ENCODE data around the gene SLC49A4.
A peak's percentile ranks its signal among the peaks of the same experiment; 100 is the strongest.

The SLC49A4 gene

GRCh38 chr3:122886251-122886650 lies 91.4 kb downstream of the SLC49A4 start:
- H3K36me3 ChIP-seq (ENCODE audit: control insufficient read depth in 2 of 2, insufficient read depth in 2 of 2, low read length in 2 of 2): no peaks in the 10 kb centered on the region
- H3K9me3 ChIP-seq (ENCODE audit: control insufficient read depth in 2 of 2, low read length in 2 of 2): no peaks in the 10 kb centered on the region
- no peak overlapping the region for H3K4me3 ChIP-seq (ENCODE audit: low read length in 2 of 2)
- no peaks in the 10 kb centered on the region for H3K27me3 ChIP-seq (ENCODE audit: control insufficient read depth in 1 of 2, insufficient read depth in 2 of 2, low read length in 2 of 2)
- peaks cover 18% of the 10 kb centered on the region for H3K4me1 ChIP-seq (ENCODE audit: control insufficient read depth, insufficient read depth, low read length)
- H3K27ac ChIP-seq (ENCODE audit: low read length): no peak overlapping the region
- no peak overlapping the region for H3K9ac ChIP-seq (ENCODE audit: low read length in 2 of 2)

DNA sequence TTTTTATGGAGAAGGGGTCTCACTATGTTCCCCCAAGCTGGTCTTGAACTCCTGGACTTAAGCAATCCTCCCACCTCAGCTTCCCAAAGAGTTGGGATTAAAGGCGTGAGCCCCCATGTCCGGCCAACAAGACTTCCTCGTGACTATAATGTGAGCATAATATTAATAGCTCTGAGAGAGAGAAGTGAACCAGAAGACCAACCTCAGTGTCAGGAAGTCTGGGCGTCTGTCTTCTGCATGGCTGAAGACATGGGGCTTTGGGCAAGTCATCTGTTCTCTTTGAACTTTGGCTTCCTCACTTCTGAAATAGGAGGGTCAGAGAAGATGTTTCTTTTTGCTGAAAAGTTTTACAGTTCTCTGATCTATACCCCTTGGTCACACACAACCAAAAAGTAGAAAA lies 92.1 kb downstream of the SLC49A4 start:
- no peaks in the 10 kb centered on the region for H3K9me3 ChIP-seq (ENCODE audit: control insufficient read depth in 2 of 2, low read length in 2 of 2)
- H3K4me3 ChIP-seq (ENCODE audit: low read length in 2 of 2): no peak overlapping the region
- H3K27ac ChIP-seq (ENCODE audit: low read length): no peak overlapping the region
- H3K4me1 ChIP-seq (ENCODE audit: control insufficient read depth, insufficient read depth, low read length): peaks cover 18% of the 10 kb centered on the region
- no peaks in the 10 kb centered on the region for H3K36me3 ChIP-seq (ENCODE audit: control insufficient read depth in 2 of 2, insufficient read depth in 2 of 2, low read length in 2 of 2)
- H3K9ac ChIP-seq (ENCODE audit: low read length in 2 of 2): no peak overlapping the region
- H3K27me3 ChIP-seq (ENCODE audit: control insufficient read depth in 1 of 2, insufficient read depth in 2 of 2, low read length in 2 of 2): no peaks in the 10 kb centered on the region

DNA sequence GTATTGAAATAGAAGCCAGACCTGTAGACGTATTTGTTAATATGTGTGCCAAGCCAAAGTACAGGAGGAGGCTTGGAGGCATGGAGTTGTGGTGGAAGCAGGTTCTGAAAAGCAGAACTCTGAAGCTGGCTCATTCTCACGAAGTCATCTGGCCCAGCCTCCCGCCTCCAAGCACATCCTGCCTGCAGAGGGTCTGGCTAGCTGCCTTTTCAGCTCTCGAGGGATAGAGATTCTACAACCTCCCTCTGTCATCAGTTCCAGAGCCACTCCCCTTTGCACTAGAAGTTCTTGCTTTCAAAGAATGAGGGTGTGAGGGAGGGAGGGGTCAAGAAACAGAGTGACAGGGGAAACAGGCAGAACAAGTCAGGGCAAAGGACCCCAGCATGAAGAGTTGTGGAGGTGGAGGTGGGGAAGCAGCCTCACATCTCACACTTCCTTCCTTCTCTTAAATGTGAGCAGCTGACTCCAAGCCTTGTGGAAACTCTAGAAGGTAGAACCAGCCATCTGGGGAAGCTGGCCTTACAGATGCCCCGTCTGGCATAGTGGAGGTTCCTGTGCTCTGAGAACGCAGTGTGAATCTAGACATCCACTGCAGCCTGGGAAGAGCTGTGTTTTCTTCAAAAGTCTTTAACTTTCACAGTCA lies 95.3 kb downstream of the SLC49A4 start:
- Histone ChIP-seq H3K36me3 (ENCODE audit: control insufficient read depth in 2 of 2, insufficient read depth in 2 of 2, low read length in 2 of 2) (no peaks in the 10 kb centered on the region), H3K27ac (ENCODE audit: low read length) (peak overlapping the region; percentile 62), H3K4me1 (ENCODE audit: control insufficient read depth, insufficient read depth, low read length) (peaks cover 25% of the 10 kb centered on the region), H3K9ac (ENCODE audit: low read length in 2 of 2) (no peak overlapping the region), H3K9me3 (ENCODE audit: control insufficient read depth in 2 of 2, low read length in 2 of 2) (no peaks in the 10 kb centered on the region), H3K27me3 (ENCODE audit: control insufficient read depth in 1 of 2, insufficient read depth in 2 of 2, low read length in 2 of 2) (no peaks in the 10 kb centered on the region), H3K4me3 (ENCODE audit: low read length in 2 of 2) (no peak overlapping the region)

DNA sequence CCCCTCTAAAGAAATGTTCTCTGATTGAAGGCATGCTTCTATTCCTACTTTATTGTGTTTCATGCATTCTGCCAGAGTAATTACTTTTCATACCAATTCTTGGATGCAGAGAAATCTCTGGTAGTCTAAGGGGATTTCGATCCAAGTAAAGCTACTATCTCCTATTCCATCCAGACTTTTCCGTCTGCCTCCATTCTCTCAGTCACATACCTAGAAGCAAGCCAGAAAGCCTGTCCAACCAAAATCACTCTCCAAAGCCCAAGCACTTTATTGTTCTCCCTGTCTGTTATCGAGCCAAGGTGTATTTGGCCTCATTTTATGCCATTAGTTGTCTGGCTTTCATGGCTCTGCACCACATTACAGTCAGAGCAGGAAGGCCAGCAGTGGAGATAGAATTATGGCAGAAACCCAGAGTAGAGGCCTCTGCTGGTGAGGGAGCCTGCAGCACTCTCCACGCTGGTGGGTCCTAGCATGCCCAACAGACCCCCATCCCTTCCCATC lies 95.9 kb downstream of the SLC49A4 start:
- no peak overlapping the region for H3K4me3 ChIP-seq (ENCODE audit: low read length in 2 of 2)
- peaks cover 25% of the 10 kb centered on the region for H3K4me1 ChIP-seq (ENCODE audit: control insufficient read depth, insufficient read depth, low read length)
- no peak overlapping the region for H3K27ac ChIP-seq (ENCODE audit: low read length)
- no peaks in the 10 kb centered on the region for H3K9me3 ChIP-seq (ENCODE audit: control insufficient read depth in 2 of 2, low read length in 2 of 2)
- H3K27me3 ChIP-seq (ENCODE audit: control insufficient read depth in 1 of 2, insufficient read depth in 2 of 2, low read length in 2 of 2): no peaks in the 10 kb centered on the region
- H3K9ac ChIP-seq (ENCODE audit: low read length in 2 of 2): no peak overlapping the region
- no peaks in the 10 kb centered on the region for H3K36me3 ChIP-seq (ENCODE audit: control insufficient read depth in 2 of 2, insufficient read depth in 2 of 2, low read length in 2 of 2)

- H3K4me1 ChIP-seq (ENCODE audit: control insufficient read depth, insufficient read depth, low read length): peaks cover 25% of the 10 kb centered on the region
- H3K36me3 ChIP-seq (ENCODE audit: control insufficient read depth in 2 of 2, insufficient read depth in 2 of 2, low read length in 2 of 2): no peaks in the 10 kb centered on the region
- no peaks in the 10 kb centered on the region for H3K9me3 ChIP-seq (ENCODE audit: control insufficient read depth in 2 of 2, low read length in 2 of 2)
- H3K4me3 ChIP-seq (ENCODE audit: low read length in 2 of 2): no peak overlapping the region
- H3K27me3 ChIP-seq (ENCODE audit: control insufficient read depth in 1 of 2, insufficient read depth in 2 of 2, low read length in 2 of 2): no peaks in the 10 kb centered on the region
- H3K27ac ChIP-seq (ENCODE audit: low read length): no peak overlapping the region
- H3K9ac ChIP-seq (ENCODE audit: low read length in 2 of 2): no peak overlapping the region
These were observed 97.5 kb downstream of the SLC49A4 start for GRCh38 chr3:122892118-122892960.

- no peak overlapping the region for H3K4me3 ChIP-seq (ENCODE audit: low read length in 2 of 2)
- no peaks in the 10 kb centered on the region for H3K9me3 ChIP-seq (ENCODE audit: control insufficient read depth in 2 of 2, low read length in 2 of 2)
- no peak overlapping the region for H3K27ac ChIP-seq (ENCODE audit: low read length)
- H3K36me3 ChIP-seq (ENCODE audit: control insufficient read depth in 2 of 2, insufficient read depth in 2 of 2, low read length in 2 of 2): no peaks in the 10 kb centered on the region
- H3K27me3 ChIP-seq (ENCODE audit: control insufficient read depth in 1 of 2, insufficient read depth in 2 of 2, low read length in 2 of 2): no peaks in the 10 kb centered on the region
- no peak overlapping the region for H3K9ac ChIP-seq (ENCODE audit: low read length in 2 of 2)
- peaks cover 25% of the 10 kb centered on the region for H3K4me1 ChIP-seq (ENCODE audit: control insufficient read depth, insufficient read depth, low read length)
These were observed 98.4 kb downstream of the SLC49A4 start for GRCh38 chr3:122893282-122893681.

GRCh38 chr3:122893754-122894668 lies 99.1 kb downstream of the SLC49A4 start:
- Histone ChIP-seq H3K27ac (ENCODE audit: low read length) (no peak overlapping the region), H3K4me1 (ENCODE audit: control insufficient read depth, insufficient read depth, low read length) (peaks cover 25% of the 10 kb centered on the region), H3K9ac (ENCODE audit: low read length in 2 of 2) (no peak overlapping the region), H3K27me3 (ENCODE audit: control insufficient read depth in 1 of 2, insufficient read depth in 2 of 2, low read length in 2 of 2) (no peaks in the 10 kb centered on the region), H3K4me3 (ENCODE audit: low read length in 2 of 2) (no peak overlapping the region), H3K36me3 (ENCODE audit: control insufficient read depth in 2 of 2, insufficient read depth in 2 of 2, low read length in 2 of 2) (no peaks in the 10 kb centered on the region), H3K9me3 (ENCODE audit: control insufficient read depth in 2 of 2, low read length in 2 of 2) (no peaks in the 10 kb centered on the region)

DNA sequence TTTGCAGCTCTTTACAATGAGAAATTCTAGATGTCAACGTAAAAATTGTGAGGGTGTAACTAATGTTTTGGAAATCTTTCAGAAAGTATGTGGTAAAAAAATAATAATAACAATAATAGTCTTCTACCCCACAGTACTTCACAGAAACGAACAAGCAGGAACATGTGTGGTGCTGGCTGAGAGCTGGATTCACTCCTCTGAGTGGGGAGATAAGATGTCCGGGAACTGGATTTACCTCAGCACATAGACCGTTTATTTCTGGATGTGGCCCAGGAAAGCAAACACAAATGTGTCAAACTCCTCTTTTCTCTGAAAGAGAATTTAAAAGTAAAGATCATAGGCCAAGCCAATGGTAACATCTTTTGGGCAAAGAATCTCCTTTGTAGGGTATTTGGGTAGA lies 103.4 kb downstream of the SLC49A4 start:
- Histone ChIP-seq H3K4me3 (ENCODE audit: low read length in 2 of 2) (no peak overlapping the region), H3K9ac (ENCODE audit: low read length in 2 of 2) (no peak overlapping the region)

DNA sequence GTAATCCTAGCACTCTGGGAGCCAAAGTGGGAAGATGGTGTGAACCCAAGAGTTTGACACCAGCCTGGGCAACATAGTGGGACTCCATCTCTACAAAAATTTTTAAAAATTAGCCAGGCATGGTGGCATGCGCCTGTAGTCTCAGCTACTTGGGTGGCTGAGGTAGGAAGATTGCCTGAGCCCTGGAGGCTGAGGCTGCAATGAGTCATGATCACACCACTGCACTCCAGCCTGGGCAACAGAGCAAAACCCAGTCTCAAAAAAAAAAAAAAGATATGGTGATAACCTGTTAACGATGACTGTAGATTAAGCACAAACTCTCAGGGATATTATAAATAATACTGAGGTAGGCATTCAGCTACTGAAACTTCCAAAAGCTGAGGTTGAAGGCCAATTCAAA lies 107.5 kb downstream of the SLC49A4 start:
- Histone ChIP-seq H3K36me3 (ENCODE audit: control insufficient read depth in 2 of 2, insufficient read depth in 2 of 2, low read length in 2 of 2) (no peaks in the 10 kb centered on the region), H3K27me3 (ENCODE audit: control insufficient read depth in 1 of 2, insufficient read depth in 2 of 2, low read length in 2 of 2) (no peaks in the 10 kb centered on the region), H3K9me3 (ENCODE audit: control insufficient read depth in 2 of 2, low read length in 2 of 2) (no peaks in the 10 kb centered on the region), H3K27ac (ENCODE audit: low read length) (no peak overlapping the region), H3K4me1 (ENCODE audit: control insufficient read depth, insufficient read depth, low read length) (no peaks in the 10 kb centered on the region), H3K4me3 (ENCODE audit: low read length in 2 of 2) (no peak overlapping the region), H3K9ac (ENCODE audit: low read length in 2 of 2) (no peak overlapping the region)

More for the DNA sequence above, 103.4 kb downstream of the SLC49A4 start:
- no peaks in the 10 kb centered on the region for H3K27me3 ChIP-seq (ENCODE audit: control insufficient read depth in 1 of 2, insufficient read depth in 2 of 2, low read length in 2 of 2)
- no peak overlapping the region for H3K27ac ChIP-seq (ENCODE audit: low read length)
- H3K4me1 ChIP-seq (ENCODE audit: control insufficient read depth, insufficient read depth, low read length): peaks cover 7% of the 10 kb centered on the region
- H3K9me3 ChIP-seq (ENCODE audit: control insufficient read depth in 2 of 2, low read length in 2 of 2): no peaks in the 10 kb centered on the region
- H3K36me3 ChIP-seq (ENCODE audit: control insufficient read depth in 2 of 2, insufficient read depth in 2 of 2, low read length in 2 of 2): no peaks in the 10 kb centered on the region

DNA sequence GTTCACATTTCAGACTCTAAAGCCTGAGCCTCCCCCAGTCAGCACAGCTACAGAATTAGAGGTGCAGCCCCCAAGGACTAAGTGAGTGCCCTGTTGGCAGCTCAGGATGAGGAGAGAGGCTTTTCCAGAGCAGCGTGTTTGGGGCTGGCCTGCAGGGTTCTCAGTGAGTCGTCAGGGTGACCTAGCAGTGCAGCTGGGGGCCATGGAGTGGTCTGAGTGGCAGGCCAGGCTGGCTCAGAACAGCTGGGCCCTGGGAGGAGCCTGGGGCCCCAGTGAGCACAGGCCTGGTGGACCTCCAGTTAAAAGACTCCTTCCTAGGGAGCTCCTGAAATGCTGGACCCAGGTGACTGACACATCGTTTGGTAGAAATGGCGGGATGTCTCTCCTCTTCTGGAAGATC lies 108.3 kb downstream of the SLC49A4 start:
- Histone ChIP-seq H3K4me1 (ENCODE audit: control insufficient read depth, insufficient read depth, low read length) (no peaks in the 10 kb centered on the region), H3K36me3 (ENCODE audit: control insufficient read depth in 2 of 2, insufficient read depth in 2 of 2, low read length in 2 of 2) (no peaks in the 10 kb centered on the region), H3K27me3 (ENCODE audit: control insufficient read depth in 1 of 2, insufficient read depth in 2 of 2, low read length in 2 of 2) (no peaks in the 10 kb centered on the region), H3K9me3 (ENCODE audit: control insufficient read depth in 2 of 2, low read length in 2 of 2) (no peaks in the 10 kb centered on the region), H3K27ac (ENCODE audit: low read length) (no peak overlapping the region), H3K9ac (ENCODE audit: low read length in 2 of 2) (no peak overlapping the region), H3K4me3 (ENCODE audit: low read length in 2 of 2) (no peak overlapping the region)
